Panc1 (cell line): ENCODE data around the gene KRTAP5-2. TPM values are rescaled to one million over a fixed set of nuclear protein-coding genes. Genes with fewer than 3 reads are reported as not detected.

ENCODE experiments used
- ATAC-seq: fragments of 200-7000 bp; cut with Tn5 transposase; 2 replicates; pipeline ENCODE4 v1.9.1; 2020; ENCODE audit warnings: mild to moderate bottlenecking, moderate library complexity
- BruUV-seq: library from RNA; stranded (reverse); fragments of 400-500 nt; replicated peaks from 2 replicates; lab custom pipeline; 2021; lab: Mats Ljungman, UMichigan
- CTCF ChIA-PET: fragments of 300-600 bp; sonication (Branson Sonifier 250); formaldehyde crosslinking; loops from one replicate; lab custom pipeline; 2022; ENCODE audit warnings: antibody characterized with exemption; lab: Charles Lee
- POLR2A ChIA-PET: fragments of 300-600 bp; sonication (Branson Sonifier 250); formaldehyde crosslinking; loops from one replicate; lab custom pipeline; 2022; ENCODE audit warnings: antibody characterized with exemption; lab: Charles Lee
- DNase-seq: peaks from one replicate; pipeline ENCODE4 v3.0.0-alpha.2; 2010; ENCODE audit warnings: low read depth, low spot score
- H3K27ac ChIP-seq: 2 replicates; pipeline ENCODE4 v1.5.1; 2011; ENCODE audit warnings: mild to moderate bottlenecking, low read length, inconsistent platforms
- H3K27me3 ChIP-seq: fragments of 200-500 bp; sonication (Bioruptor generic); 2 replicates; pipeline ENCODE4 v1.6.0; 2014; ENCODE audit warnings: low read length, inconsistent platforms; ENCODE audit not compliant: control insufficient read depth, insufficient read depth
- H3K36me3 ChIP-seq: fragments of 200-500 bp; sonication (Bioruptor generic); 2 replicates; pipeline ENCODE4 v1.5.1; 2014; ENCODE audit warnings: inconsistent platforms, mild to moderate bottlenecking, low read length, moderate library complexity; ENCODE audit not compliant: control insufficient read depth, insufficient read depth
- H3K4me1 ChIP-seq: 2 replicates; pipeline ENCODE4 v1.5.1; 2011; ENCODE audit warnings: inconsistent platforms, mild to moderate bottlenecking, low read length, moderate library complexity; ENCODE audit not compliant: control insufficient read depth, insufficient read depth
- H3K4me3 ChIP-seq, 2 experiments: 2 replicates each; pipeline ENCODE4 v1.5.1; 2011 to 2012; ENCODE audit warnings: low read depth in 2 of 2, low read length in 2 of 2, mild to moderate bottlenecking in 2 of 2, inconsistent platforms in 1 of 2, moderate library complexity in 1 of 2
- H3K9me3 ChIP-seq: fragments of 200-500 bp; sonication (Bioruptor generic); 2 replicates; pipeline ENCODE4 v1.5.1; 2014; ENCODE audit warnings: low read depth, mild to moderate bottlenecking, inconsistent platforms, low read length, moderate library complexity; ENCODE audit not compliant: control insufficient read depth, insufficient read depth
- POLR2AphosphoS5 ChIP-seq: IDR thresholded peaks from 2 replicates; pipeline ENCODE4 v1.6.1; 2012; ENCODE audit warnings: mild to moderate bottlenecking, low read depth, low read length, moderate library complexity
- SIN3A ChIP-seq: IDR thresholded peaks from 2 replicates; pipeline ENCODE4 v1.6.1; 2012; ENCODE audit warnings: low read depth, mild to moderate bottlenecking, low read length, moderate library complexity, borderline replicate concordance; ENCODE audit not compliant: insufficient read depth
- TCF7L2 ChIP-seq: IDR thresholded peaks from 2 replicates; pipeline ENCODE4 v1.6.1; 2011; ENCODE audit warnings: mild to moderate bottlenecking, low read depth, low read length, inconsistent platforms
- in situ Hi-C: cut with HindIII; loops from 2 replicates; pipeline ENCODE4 v1.10.0; 2016; ENCODE audit warnings: low sequenced_read_pairs, low pct_unique_long_range_greater_than_20kb
- intact Hi-C: fragments of 100-400 bp; cut with micrococcal nuclease; formaldehyde crosslinking; loops from one replicate; pipeline ENCODE4 v1.10.0; 2022; ENCODE audit not compliant: unreplicated experiment
- total RNA-seq: library from RNA; stranded (reverse); gene quantifications from one replicate; pipeline ENCODE4 v1.2.1, GENCODE V29; 2021; ENCODE audit not compliant: unreplicated experiment
- TF ChIP-seq, protein P1 (sequence below), 2 experiments: IDR thresholded peaks; 2 replicates each; pipeline ENCODE4 v1.6.1; 2011 to 2012; ENCODE audit warnings: low read depth in 2 of 2, control low read depth in 1 of 2, low read length in 1 of 2, mild to moderate bottlenecking in 1 of 2, moderate library complexity in 1 of 2; ENCODE audit not compliant: insufficient read depth in 1 of 2
- TF ChIP-seq, protein P2 (sequence below): fragments of 450-650 bp; IDR thresholded peaks from 2 replicates; pipeline ENCODE4 v1.5.1; 2017; ENCODE audit warnings: mild to moderate bottlenecking

KRTAP5-2 gene
- total RNA-seq, 1 experiment from 2014 or later: not detected

DNA sequence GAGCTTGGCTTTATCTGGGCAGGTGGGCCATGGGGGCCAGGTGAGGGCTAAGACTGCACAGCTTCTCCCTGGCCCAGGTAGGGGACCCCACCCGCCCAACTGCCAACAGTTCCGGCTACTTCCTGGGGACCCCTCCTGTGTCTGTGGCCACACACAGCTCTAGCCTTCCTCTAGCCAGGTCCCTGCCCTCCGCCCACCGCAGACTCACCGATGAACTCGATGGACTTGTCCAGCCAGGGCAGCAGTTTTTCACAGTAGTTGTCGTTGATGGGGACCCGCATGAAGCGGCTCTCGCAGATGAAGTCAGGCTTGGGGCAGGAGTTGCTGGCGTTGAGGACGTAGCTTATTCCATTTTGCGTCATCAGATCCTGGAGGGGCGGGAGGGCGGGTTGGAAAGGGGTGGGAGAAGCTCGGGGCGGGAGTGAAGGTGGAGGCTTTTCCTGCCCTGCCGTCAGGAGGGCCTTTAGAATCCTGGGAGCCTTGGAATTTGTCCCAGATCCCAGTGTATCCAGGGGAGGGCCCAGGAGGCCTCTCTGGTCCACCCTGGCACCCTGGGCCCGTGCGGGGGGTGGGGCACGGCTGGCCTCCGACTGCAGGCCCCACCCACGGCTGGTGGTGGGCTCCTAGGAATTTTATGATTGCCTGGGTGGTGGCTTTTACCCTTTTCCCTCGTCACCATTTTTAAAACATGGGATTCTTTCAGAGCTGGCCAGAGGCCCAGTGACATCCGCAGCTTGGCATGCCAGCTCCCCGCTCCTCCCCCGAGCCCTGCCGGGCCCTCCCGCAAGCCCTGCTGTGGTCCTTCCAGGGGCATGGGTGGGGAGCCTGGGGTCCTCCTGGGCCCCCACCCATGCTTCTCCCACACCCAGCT is 40.0 kb downstream of the KRTAP5-2 start:
- H3K27me3 ChIP-seq: no peaks in the 10 kb centered on the region
- ATAC-seq (peak; percentile 35), DNase-seq (no peak)
- BruUV-seq: no TSS peak
- intact Hi-C loops: no loop called here
- in situ Hi-C loops: no loop called here
- ChIA-PET POLR2A (no interaction called here), CTCF (interaction anchor here (1.3 to 2.6 kb wide), 2 partner anchors 12 to 16 kb away, joined by 6 to 11 read pairs; no protein-coding TSS in a partner anchor)
- no peak overlapping the region for H3K4me3 ChIP-seq
- peak overlapping the region; percentile 1; the same call in 1 of the 2 replicates for H3K27ac ChIP-seq
- H3K36me3 ChIP-seq: no peaks in the 10 kb centered on the region
- H3K4me1 ChIP-seq: peaks cover 17% of the 10 kb centered on the region
- H3K9me3 ChIP-seq: no peaks in the 10 kb centered on the region
- TF ChIP-seq POLR2AphosphoS5: no peak
- no peak for TF ChIP-seq TCF7L2
- TF ChIP-seq, protein P1, sequence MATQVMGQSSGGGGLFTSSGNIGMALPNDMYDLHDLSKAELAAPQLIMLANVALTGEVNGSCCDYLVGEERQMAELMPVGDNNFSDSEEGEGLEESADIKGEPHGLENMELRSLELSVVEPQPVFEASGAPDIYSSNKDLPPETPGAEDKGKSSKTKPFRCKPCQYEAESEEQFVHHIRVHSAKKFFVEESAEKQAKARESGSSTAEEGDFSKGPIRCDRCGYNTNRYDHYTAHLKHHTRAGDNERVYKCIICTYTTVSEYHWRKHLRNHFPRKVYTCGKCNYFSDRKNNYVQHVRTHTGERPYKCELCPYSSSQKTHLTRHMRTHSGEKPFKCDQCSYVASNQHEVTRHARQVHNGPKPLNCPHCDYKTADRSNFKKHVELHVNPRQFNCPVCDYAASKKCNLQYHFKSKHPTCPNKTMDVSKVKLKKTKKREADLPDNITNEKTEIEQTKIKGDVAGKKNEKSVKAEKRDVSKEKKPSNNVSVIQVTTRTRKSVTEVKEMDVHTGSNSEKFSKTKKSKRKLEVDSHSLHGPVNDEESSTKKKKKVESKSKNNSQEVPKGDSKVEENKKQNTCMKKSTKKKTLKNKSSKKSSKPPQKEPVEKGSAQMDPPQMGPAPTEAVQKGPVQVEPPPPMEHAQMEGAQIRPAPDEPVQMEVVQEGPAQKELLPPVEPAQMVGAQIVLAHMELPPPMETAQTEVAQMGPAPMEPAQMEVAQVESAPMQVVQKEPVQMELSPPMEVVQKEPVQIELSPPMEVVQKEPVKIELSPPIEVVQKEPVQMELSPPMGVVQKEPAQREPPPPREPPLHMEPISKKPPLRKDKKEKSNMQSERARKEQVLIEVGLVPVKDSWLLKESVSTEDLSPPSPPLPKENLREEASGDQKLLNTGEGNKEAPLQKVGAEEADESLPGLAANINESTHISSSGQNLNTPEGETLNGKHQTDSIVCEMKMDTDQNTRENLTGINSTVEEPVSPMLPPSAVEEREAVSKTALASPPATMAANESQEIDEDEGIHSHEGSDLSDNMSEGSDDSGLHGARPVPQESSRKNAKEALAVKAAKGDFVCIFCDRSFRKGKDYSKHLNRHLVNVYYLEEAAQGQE (IDR thresholded peaks at IDR 0.05; ENCODE audit: insufficient read depth in 1 of 2, low read depth in 2 of 2, low read length in 1 of 2): no peak
- TF ChIP-seq SIN3A: no peak
- TF ChIP-seq, protein P2, sequence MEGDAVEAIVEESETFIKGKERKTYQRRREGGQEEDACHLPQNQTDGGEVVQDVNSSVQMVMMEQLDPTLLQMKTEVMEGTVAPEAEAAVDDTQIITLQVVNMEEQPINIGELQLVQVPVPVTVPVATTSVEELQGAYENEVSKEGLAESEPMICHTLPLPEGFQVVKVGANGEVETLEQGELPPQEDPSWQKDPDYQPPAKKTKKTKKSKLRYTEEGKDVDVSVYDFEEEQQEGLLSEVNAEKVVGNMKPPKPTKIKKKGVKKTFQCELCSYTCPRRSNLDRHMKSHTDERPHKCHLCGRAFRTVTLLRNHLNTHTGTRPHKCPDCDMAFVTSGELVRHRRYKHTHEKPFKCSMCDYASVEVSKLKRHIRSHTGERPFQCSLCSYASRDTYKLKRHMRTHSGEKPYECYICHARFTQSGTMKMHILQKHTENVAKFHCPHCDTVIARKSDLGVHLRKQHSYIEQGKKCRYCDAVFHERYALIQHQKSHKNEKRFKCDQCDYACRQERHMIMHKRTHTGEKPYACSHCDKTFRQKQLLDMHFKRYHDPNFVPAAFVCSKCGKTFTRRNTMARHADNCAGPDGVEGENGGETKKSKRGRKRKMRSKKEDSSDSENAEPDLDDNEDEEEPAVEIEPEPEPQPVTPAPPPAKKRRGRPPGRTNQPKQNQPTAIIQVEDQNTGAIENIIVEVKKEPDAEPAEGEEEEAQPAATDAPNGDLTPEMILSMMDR: no peak

DNA sequence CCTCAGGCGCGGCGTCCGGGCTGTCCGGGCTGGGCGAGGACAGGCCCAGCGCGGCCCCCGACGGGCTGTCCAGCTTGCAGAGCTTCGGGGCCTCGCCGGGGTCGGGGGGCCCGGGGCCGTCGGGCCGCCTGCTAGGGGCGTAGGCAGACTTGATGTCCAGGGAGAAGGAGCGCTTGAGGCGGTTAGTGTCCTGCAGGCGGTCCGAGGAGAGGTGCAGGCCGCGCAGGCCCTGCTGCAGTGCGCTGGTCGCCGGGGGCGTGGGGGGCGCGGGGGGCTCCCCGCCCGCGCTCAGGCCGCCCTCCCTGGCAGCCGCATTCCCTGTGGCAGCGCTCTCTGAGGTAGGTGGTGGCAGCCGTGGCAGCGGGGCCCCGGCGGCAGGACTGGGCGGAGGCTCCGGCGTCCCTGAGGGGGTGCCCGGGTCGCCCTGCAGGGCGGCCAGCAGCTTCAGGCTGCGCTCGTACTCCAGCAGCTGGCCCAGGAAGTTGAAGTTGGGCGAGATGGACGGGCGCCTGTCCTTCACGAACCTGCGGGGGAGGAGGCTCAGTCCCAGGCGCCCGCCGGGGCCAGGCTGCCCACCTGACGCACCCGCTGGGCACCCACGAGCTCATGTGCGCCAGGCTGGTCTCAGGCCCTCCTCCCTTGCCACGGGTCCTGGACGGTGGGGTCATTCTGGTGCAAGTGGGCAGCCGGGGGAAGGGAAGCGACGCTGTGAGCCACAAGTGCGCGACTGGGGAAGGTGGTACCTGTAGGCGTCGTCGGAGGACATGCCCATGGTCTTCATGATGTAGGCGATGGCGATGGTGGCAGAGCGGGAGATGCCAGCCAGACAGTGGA is 40.8 kb downstream of the KRTAP5-2 start:
- peaks cover 17% of the 10 kb centered on the region for H3K4me1 ChIP-seq
- DNase-seq: no peak
- intact Hi-C loops: no loop called here
- in situ Hi-C loops: no loop called here
- ChIA-PET POLR2A (interaction anchor here (0.6 kb wide), 1 partner anchor 428 kb away, joined by 4 read pairs; no protein-coding TSS in a partner anchor), CTCF (interaction anchor here (1.3 to 2.6 kb wide), 3 partner anchors 11 to 17 kb away, joined by 6 to 11 read pairs (median 7); no protein-coding TSS in a partner anchor)
- H3K27me3 ChIP-seq: no peaks in the 10 kb centered on the region
- H3K36me3 ChIP-seq: no peaks in the 10 kb centered on the region
- no TSS peak for BruUV-seq
- TF ChIP-seq, protein P1 (IDR thresholded peaks at IDR 0.05; ENCODE audit: insufficient read depth in 1 of 2, low read depth in 2 of 2, low read length in 1 of 2): no peak
- no peak for TF ChIP-seq POLR2AphosphoS5
- no peak for TF ChIP-seq TCF7L2
- TF ChIP-seq, protein P2: no peak
- TF ChIP-seq SIN3A: no peak
- H3K4me3 ChIP-seq: no peak overlapping the region
- ATAC-seq: no peak
- no peaks in the 10 kb centered on the region for H3K9me3 ChIP-seq
- H3K27ac ChIP-seq: no peak overlapping the region
